ENCODE measurements around the gene KDM1B. TPM values are rescaled to one million over a fixed set of nuclear protein-coding genes. Genes with fewer than 3 reads are reported as not detected.
"Not testable (repeated sequence)": the region's sequence is repeated elsewhere in the genome, so short reads cannot be mapped to it uniquely, and the experiment has no call there.

The KDM1B gene
- total RNA-seq, 2 donors from 2014 or later = 28.4 to 43.5 TPM

GRCh38 chr6:18207949-18208348 lies 52.7 kb downstream of the KDM1B start:
- DNase-seq = no peak
- Histone ChIP-seq H3K9me3 (no peaks in the 10 kb centered on the region), H3K9ac (ENCODE audit: low read depth in 2 of 2, low read length in 2 of 2) (no peak overlapping the region), H3K27ac (no peak overlapping the region), H3K4me3 (no peak overlapping the region), H3K27me3 (no peaks in the 10 kb centered on the region), H3K4me1 (no peaks in the 10 kb centered on the region), H3K36me3 (no peaks in the 10 kb centered on the region)
- intact Hi-C loops (cut with DNase I) = no loop called here
- no peak for TF ChIP-seq CTCF (IDR thresholded peaks at IDR 0.05)

GRCh38 chr6:18208778-18209177 lies 53.6 kb downstream of the KDM1B start:
- H3K27me3 ChIP-seq; H3K9me3 ChIP-seq; H3K4me1 ChIP-seq; H3K9ac ChIP-seq (ENCODE audit: low read depth in 2 of 2, low read length in 2 of 2); H3K36me3 ChIP-seq; DNase-seq; H3K4me3 ChIP-seq; intact Hi-C loops (cut with DNase I); H3K27ac ChIP-seq: not testable (repeated sequence)

- Histone ChIP-seq H3K9ac (ENCODE audit: low read depth in 2 of 2, low read length in 2 of 2) (no peak overlapping the region), H3K4me3 (no peak overlapping the region), H3K36me3 (no peaks in the 10 kb centered on the region), H3K27me3 (no peaks in the 10 kb centered on the region), H3K4me1 (no peaks in the 10 kb centered on the region), H3K9me3 (no peaks in the 10 kb centered on the region), H3K27ac (no peak overlapping the region)
- no peak for TF ChIP-seq CTCF (IDR thresholded peaks at IDR 0.05)
- intact Hi-C loops (cut with DNase I) = no loop called here
- no peak for DNase-seq
Measured at GRCh38 chr6:18209539-18210197, 54.4 kb downstream of the KDM1B start.

- no peak overlapping the region for H3K4me3 ChIP-seq
- no peak overlapping the region for H3K9ac ChIP-seq (ENCODE audit: low read depth in 2 of 2, low read length in 2 of 2)
- no peak for TF ChIP-seq CTCF (IDR thresholded peaks at IDR 0.05)
- no peak overlapping the region for H3K27ac ChIP-seq
- no peak for DNase-seq
- H3K4me1 ChIP-seq = no peaks in the 10 kb centered on the region
- intact Hi-C loops (cut with DNase I) = no loop called here
- H3K27me3 ChIP-seq = no peaks in the 10 kb centered on the region
- no peaks in the 10 kb centered on the region for H3K9me3 ChIP-seq
- H3K36me3 ChIP-seq = no peaks in the 10 kb centered on the region
Measured at GRCh38 chr6:18210707-18211106, 55.5 kb downstream of the KDM1B start.

- H3K36me3 ChIP-seq = no peaks in the 10 kb centered on the region
- TF ChIP-seq CTCF (IDR thresholded peaks at IDR 0.05) = no peak
- no peaks in the 10 kb centered on the region for H3K4me1 ChIP-seq
- H3K27ac ChIP-seq = no peak overlapping the region
- no peaks in the 10 kb centered on the region for H3K9me3 ChIP-seq
- intact Hi-C loops (cut with DNase I) = no loop called here
- no peaks in the 10 kb centered on the region for H3K27me3 ChIP-seq
- H3K4me3 ChIP-seq = no peak overlapping the region
- H3K9ac ChIP-seq (ENCODE audit: low read depth in 2 of 2, low read length in 2 of 2) = no peak overlapping the region
- no peak for DNase-seq
Measured at GRCh38 chr6:18211338-18211737, 56.1 kb downstream of the KDM1B start.

- intact Hi-C loops (cut with DNase I) = no loop called here
- no peak for TF ChIP-seq CTCF (IDR thresholded peaks at IDR 0.05)
- Histone ChIP-seq H3K9ac (ENCODE audit: low read depth in 2 of 2, low read length in 2 of 2) (no peak overlapping the region), H3K27me3 (no peaks in the 10 kb centered on the region), H3K9me3 (no peaks in the 10 kb centered on the region), H3K27ac (no peak overlapping the region), H3K4me1 (no peaks in the 10 kb centered on the region), H3K4me3 (no peak overlapping the region), H3K36me3 (no peaks in the 10 kb centered on the region)
- no peak for DNase-seq
Measured at GRCh38 chr6:18212231-18212630, 57.0 kb downstream of the KDM1B start.

Data from colonic mucosa (tissue), 4 donors.